HG02623 (cell line): ENCODE results near the gene PARD6G.

Experiments used
- ATAC-seq: cut with Tn5 transposase; IDR thresholded peaks from one replicate; pipeline ENCODE4 v1.9.1; 2021; ENCODE audit warnings: moderate library complexity; ENCODE audit not compliant: unreplicated experiment

PARD6G gene

GRCh38 chr18:80191907-80192652, 55.2 kb downstream of the PARD6G start:
- ATAC-seq = no peak

DNA sequence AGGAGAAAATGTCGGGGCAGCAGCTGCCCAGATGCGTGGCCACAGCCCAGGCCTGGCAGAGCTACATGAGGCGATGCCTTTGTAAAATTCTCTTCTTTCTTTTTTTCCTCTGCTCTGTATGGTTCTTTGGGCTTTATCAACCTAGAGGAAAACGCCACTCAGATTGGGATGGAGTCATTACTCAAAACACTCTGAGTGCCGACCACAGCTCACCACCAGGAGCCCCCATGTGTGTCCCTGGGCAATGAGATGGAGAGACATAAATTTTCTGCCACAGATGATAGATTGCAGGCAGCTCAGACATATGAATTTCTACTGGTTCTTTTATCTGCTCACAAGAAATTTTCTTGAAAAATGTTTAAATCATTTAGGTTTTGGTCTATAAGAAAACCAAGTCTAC, 56.0 kb downstream of the PARD6G start:
- no peak for ATAC-seq

DNA sequence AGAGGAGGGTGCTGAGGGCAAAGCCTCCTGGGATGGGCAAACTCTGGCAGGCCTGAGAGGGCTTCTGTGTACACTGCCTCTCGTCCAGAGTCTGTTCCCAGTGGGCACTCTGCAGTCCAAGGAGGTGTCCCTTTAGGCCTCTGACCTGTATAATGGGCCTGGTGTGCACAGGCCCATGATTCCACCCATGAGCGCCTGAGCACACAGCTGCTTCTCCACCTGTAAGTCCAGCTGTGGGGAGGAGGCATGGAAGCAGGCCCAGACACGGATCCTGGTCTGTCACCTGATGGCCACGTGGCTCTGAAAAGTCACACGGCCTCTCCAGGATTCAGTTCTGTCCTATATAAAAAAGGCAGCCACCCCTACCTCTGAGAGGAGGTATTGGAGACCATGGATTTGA, 57.0 kb downstream of the PARD6G start:
- no peak for ATAC-seq

DNA sequence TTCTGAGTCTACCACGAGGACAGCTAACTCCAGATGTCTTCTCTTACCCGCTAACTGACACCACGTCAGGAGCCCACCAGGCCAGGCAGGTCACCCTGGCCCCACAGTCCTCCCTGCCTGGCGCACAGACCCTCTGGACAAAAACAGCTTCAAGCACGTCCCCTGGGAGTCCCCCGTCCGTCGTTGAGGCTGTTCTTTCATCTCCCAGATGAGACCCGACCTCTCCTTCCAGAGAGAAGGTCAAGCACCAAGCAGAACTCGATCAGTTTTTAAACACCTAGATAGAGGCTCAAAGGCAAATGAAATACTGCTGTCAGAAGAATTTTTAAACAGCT, 57.8 kb downstream of the PARD6G start:
- no peak for ATAC-seq

- ATAC-seq = no peak
Measured at GRCh38 chr18:80188643-80189530, 58.4 kb downstream of the PARD6G start.

DNA sequence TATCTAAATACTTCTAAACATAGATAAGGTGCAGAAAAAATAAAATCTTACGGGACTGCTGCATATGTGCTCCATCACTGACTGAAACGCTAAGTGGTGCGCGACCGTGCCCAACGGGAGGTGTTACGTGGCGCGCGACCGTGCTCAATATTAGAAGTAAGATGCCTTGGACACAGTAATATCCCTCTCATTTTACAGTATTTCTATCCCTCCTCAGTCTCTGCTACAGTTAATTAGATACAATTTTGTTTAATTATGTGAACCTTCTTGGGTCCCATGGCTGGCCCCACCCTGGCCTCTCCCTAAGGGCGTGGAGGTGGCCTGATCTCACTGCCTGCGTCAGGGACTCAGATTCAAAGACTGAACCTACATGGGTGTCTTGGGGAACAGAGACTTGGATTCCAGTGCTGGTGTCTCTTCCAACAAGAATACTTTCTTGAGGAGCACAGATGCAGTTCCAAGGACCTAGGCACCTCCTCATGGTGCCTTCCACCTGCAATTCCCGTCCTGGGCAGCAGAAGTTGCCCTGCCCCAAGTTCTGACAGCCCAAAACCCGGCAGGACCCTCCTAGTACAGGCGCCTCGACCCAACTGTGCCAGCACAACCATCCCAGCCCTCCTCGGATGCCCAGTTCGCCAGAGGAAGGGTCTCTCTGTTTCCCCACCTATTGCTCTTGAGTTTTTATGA, 59.2 kb downstream of the PARD6G start:
- ATAC-seq = no peak

- no peak for ATAC-seq
Measured at GRCh38 chr18:80185545-80185944, 61.8 kb downstream of the PARD6G start.

- no peak for ATAC-seq
Measured at GRCh38 chr18:80184243-80184772, 63.0 kb downstream of the PARD6G start.

DNA sequence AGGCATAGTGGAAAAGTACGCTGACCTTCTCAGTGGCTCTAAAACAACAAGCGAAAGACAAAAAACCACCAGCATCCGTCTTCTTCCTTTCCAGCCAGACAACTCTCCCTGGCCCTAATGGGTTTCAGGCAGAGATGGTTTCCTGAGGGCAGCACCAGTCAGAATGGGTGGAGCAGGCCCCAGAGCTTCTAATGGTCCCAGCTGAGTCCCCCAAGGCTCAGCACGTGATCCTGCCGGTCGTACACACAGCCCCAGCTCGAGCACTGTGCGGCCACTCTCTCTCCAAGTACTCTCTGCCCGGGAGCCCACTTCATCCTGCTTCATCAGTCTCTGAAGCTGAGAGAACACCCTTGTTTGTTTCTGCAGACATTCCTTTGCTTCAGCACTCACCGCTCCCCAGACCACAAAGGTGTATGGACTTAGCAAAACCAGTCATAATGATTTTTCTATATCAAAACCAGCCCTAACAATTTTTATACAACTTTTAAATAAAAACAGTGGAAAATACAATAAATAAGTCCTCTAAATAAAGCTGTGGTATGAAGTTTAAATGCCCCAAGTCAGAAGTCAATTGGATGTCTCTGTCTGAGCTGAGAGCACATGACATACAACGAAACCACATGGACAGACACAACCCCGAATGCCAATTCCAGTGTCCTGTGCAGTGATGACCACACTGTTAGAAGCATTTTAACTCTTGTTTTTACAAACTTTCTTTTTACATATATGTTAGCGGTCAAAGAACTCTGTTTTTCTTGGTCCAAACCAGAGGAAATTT, 63.9 kb downstream of the PARD6G start:
- no peak for ATAC-seq

DNA sequence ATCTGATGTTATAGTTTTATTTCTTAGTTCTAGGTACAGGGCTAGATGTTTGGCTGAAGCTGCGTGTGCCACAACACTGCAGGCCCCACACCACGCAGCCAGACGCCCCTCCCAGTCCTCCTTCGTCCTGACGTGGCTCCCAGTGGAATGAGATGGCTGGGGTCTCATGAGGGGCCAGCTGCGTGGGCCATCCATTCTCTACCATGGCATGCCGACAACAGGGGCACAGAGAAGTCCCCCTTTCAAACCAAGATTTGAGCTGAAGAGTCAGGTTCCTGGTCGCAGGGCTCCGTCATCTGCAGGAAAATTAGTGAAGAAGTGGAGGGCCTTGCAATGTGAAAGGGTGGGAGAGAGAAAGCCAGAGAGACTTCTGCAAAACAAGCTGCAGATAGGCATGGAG, 64.5 kb downstream of the PARD6G start:
- no peak for ATAC-seq

DNA sequence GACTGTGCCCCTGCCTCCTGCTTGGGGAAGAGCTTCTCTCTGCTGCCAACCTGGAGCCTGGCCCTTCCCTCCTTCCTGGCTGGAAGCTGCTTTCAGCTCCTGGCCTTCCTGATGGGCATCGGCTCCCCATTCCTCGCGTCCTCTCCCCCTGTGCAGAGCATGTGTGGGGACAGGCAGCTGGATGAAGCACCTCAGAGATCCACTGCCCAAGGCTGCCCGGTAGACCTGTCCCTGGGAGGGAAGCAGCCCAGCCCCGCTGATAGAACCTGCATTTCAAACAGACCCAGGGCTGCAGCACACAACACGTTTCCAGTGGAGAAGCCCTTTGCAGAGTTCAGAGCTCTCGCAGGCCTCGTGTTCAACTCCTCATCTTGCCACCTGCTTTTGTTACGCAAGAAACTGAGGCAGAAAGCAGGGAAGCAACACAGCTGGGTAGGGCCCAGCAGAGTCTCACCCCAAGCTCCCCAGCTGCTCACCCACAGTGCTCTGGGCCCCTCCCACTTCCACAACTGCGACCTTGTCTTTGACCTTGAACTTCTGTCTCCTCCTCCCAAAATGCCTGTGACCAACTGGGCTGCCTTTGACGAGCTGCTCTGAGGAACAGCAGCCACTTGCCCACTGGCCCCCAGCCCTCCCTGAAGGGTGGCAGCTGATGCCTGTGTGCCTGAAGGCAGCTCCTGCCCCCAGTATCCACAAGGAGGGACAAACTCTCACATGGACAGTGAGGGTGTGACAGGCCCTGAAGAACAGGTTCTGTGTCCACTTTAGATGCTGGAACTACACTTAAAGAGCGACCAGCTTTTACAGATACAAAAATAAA, 65.5 kb downstream of the PARD6G start:
- ATAC-seq = no peak

GRCh38 chr18:80180778-80181564, 66.3 kb downstream of the PARD6G start:
- ATAC-seq = no peak

DNA sequence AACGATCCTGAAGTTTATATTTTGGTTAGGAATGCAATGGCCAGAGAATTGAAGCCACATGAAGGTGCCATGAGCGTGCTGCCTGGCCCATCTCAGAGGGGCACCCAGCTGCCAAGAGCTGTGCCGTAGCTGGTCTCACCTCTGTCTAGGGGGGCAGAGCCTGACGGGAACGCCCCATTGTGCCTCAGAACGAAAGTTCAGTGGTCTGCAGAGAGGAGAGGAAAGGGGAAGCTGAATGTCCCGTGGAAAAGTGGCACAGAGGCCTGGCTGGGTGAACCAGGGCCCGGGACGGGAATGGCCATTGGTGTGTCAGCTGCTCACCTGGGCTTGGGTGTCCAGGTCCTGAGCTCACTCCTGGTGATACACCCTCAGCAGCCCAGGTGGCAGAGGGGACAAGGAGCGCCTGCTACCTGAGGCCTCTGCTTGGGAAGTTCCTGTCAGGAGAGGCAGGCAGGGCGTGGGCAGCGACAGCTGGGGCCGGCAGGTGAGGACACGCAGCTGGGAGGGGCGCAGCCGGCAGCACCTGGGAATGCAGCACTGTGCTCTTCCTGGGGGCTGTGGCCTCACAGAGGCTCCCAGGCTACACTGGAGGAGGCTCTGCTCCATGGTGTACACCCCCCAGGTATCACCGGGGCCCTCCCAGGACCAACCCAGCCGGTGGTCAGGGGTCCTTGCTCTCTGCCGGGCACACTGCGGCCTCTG, 67.3 kb downstream of the PARD6G start:
- ATAC-seq = no peak

DNA sequence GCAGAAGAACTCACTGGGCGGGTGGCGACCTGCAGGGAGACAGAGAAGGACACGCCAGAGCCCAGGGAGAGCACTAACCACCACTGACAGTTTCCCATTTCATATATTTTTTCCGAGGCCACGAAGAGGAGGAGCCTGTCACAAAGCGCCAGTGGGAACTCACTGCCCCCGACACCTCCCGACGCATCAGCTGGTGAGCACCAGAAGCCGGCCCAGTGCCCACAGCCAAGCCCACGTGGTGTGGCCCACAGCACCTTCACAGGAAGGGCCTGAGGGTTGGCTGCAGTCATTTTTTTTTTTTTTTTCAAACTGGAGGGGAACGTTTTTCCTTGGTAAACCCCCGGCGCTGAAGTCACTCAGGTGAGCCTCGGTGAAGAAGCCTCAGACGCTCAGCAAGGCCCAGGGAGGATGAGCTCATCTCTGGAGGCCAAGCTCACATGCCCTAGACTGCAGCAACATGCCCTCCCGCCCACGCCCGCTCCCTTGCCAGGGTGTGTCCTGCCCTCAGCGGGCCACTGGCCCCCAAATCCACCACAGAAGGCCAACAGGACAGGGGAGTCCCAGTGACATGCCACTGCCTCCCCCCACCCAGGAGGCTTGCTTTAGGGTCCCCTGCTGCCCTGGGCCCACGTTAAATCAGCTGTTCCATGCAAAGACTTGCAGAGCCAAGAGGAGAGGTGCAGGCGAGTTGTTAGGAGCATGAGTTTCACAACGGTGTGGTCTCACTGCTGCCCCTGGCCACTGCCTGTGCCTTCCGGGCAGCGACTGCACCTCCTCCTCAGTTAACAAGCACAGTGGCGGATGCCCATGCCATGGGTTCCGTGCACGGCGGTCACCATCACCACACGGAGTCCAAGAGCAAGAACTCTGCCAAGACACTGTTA, 68.1 kb downstream of the PARD6G start:
- no peak for ATAC-seq

DNA sequence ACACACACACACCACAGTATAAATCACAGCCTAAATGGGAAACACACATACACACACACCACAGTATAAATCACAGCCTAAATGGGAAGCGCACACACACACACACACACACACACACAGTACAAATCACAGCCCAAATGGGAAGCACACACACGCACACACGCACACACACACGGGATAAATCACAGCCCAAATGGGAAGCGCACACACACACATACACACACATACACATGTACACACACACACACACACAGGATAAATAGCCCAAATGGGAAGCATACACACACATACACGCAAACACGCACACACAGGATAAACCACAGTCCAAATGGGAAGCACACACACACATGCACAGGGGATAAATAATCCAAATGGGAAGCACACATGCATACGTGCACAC, 70.2 kb downstream of the PARD6G start:
- ATAC-seq = no peak

GRCh38 chr18:80176334-80177073, 70.8 kb downstream of the PARD6G start:
- ATAC-seq = no peak
